ENCODE results near the gene GSG1. TPM values are rescaled to one million over a fixed set of nuclear protein-coding genes. Genes with fewer than 3 reads are reported as not detected.

GSG1 gene
- total and polyA plus RNA-seq, 4 donors = not detected

- Histone ChIP-seq H3K27ac (ENCODE audit: low read depth in 1 of 2, low read length in 1 of 2) (no peak overlapping the region), H3K36me3 (ENCODE audit: control insufficient read depth in 4 of 4, insufficient read depth in 4 of 4, low read length in 4 of 4) (no peaks in the 10 kb centered on the region), H3K4me3 (no peak overlapping the region), H3K4me1 (ENCODE audit: control insufficient read depth in 5 of 5, insufficient read depth in 5 of 5, low read length in 5 of 5) (peaks cover 4 to 15% (median 6%) of the 10 kb centered on the region in 5 donors), H3K9me3 (ENCODE audit: control insufficient read depth in 4 of 4, insufficient read depth in 3 of 4, low read length in 3 of 4) (peaks cover 0 to 4% (median 0%) of the 10 kb centered on the region in 4 donors), H3K27me3 (ENCODE audit: control insufficient read depth in 3 of 3, insufficient read depth in 3 of 3, low read length in 2 of 3) (no peaks in the 10 kb centered on the region), H3K9ac (ENCODE audit: insufficient read depth in 1 of 2, low read length in 2 of 2) (no peak overlapping the region)
- DNase-seq (no peak), ATAC-seq (ENCODE audit: insufficient read depth, low FRiP score) (no peak)
- TF ChIP-seq CTCF (IDR thresholded peaks at IDR 0.05; ENCODE audit: control extremely low read depth, extremely low read depth) = no peak
- 96 to 100% methylated on average over 1 of the region's 1 CpG for WGBS, 2 donors
Observed at GRCh38 chr12:13106666-13107065, 3.2 kb upstream of the GSG1 start.

- H3K9ac ChIP-seq (ENCODE audit: insufficient read depth in 1 of 2, low read length in 2 of 2) = no peak overlapping the region
- H3K4me3 ChIP-seq = no peak overlapping the region
- H3K9me3 ChIP-seq (ENCODE audit: control insufficient read depth in 4 of 4, insufficient read depth in 3 of 4, low read length in 3 of 4) = peaks cover 0 to 4% (median 0%) of the 10 kb centered on the region in 4 donors
- DNase-seq (no peak), ATAC-seq (ENCODE audit: insufficient read depth, low FRiP score) (no peak)
- TF ChIP-seq CTCF (IDR thresholded peaks at IDR 0.05; ENCODE audit: control extremely low read depth, extremely low read depth) = no peak
- H3K36me3 ChIP-seq (ENCODE audit: control insufficient read depth in 4 of 4, insufficient read depth in 4 of 4, low read length in 4 of 4) = no peaks in the 10 kb centered on the region
- H3K4me1 ChIP-seq (ENCODE audit: control insufficient read depth in 5 of 5, insufficient read depth in 5 of 5, low read length in 5 of 5) = peaks cover 4 to 20% (median 9%) of the 10 kb centered on the region in 5 donors
- WGBS, 2 donors = 97 to 98% methylated on average over 1 of the region's 1 CpG
- H3K27ac ChIP-seq (ENCODE audit: low read depth in 1 of 2, low read length in 1 of 2) = no peak overlapping the region
- no peaks in the 10 kb centered on the region for H3K27me3 ChIP-seq (ENCODE audit: control insufficient read depth in 3 of 3, insufficient read depth in 3 of 3, low read length in 2 of 3)
Observed at GRCh38 chr12:13105781-13106180, 2.3 kb upstream of the GSG1 start.

- Histone ChIP-seq H3K36me3 (ENCODE audit: control insufficient read depth in 4 of 4, insufficient read depth in 4 of 4, low read length in 4 of 4) (no peaks in the 10 kb centered on the region), H3K27ac (ENCODE audit: low read depth in 1 of 2, low read length in 1 of 2) (no peak overlapping the region), H3K9ac (ENCODE audit: insufficient read depth in 1 of 2, low read length in 2 of 2) (no peak overlapping the region), H3K27me3 (ENCODE audit: control insufficient read depth in 3 of 3, insufficient read depth in 3 of 3, low read length in 2 of 3) (no peaks in the 10 kb centered on the region), H3K4me3 (no peak overlapping the region), H3K4me1 (ENCODE audit: control insufficient read depth in 5 of 5, insufficient read depth in 5 of 5, low read length in 5 of 5) (peaks cover 11 to 34% (median 16%) of the 10 kb centered on the region in 5 donors), H3K9me3 (ENCODE audit: control insufficient read depth in 4 of 4, insufficient read depth in 3 of 4, low read length in 3 of 4) (peaks cover 0 to 4% (median 0%) of the 10 kb centered on the region in 4 donors)
- TF ChIP-seq CTCF (IDR thresholded peaks at IDR 0.05; ENCODE audit: control extremely low read depth, extremely low read depth) = no peak
- ATAC-seq (ENCODE audit: insufficient read depth, low FRiP score) (no peak), DNase-seq (no peak)
- WGBS, 2 donors = 77 to 88% methylated on average over 3 of the region's 3 CpGs
Observed at GRCh38 chr12:13104409-13104808, 942 bp upstream of the GSG1 start.

All from lung (tissue), 12 donors.